SHP77 treated with DMSO at 0.1 percent for 48 hours (cell line): Measurements from ENCODE around the gene CENPI.
A peak's percentile ranks its signal among the peaks of the same experiment; 100 is the strongest.
"Not testable (repeated sequence)": the region's sequence is repeated elsewhere in the genome, so short reads cannot be mapped to it uniquely, and the experiment has no call there.

ENCODE experiments used
- DNase-seq: peaks from one replicate; lab custom pipeline; 2025; lab: John Stamatoyannopoulos, UW

The CENPI gene, protein sequence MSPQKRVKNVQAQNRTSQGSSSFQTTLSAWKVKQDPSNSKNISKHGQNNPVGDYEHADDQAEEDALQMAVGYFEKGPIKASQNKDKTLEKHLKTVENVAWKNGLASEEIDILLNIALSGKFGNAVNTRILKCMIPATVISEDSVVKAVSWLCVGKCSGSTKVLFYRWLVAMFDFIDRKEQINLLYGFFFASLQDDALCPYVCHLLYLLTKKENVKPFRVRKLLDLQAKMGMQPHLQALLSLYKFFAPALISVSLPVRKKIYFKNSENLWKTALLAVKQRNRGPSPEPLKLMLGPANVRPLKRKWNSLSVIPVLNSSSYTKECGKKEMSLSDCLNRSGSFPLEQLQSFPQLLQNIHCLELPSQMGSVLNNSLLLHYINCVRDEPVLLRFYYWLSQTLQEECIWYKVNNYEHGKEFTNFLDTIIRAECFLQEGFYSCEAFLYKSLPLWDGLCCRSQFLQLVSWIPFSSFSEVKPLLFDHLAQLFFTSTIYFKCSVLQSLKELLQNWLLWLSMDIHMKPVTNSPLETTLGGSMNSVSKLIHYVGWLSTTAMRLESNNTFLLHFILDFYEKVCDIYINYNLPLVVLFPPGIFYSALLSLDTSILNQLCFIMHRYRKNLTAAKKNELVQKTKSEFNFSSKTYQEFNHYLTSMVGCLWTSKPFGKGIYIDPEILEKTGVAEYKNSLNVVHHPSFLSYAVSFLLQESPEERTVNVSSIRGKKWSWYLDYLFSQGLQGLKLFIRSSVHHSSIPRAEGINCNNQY

DNA sequence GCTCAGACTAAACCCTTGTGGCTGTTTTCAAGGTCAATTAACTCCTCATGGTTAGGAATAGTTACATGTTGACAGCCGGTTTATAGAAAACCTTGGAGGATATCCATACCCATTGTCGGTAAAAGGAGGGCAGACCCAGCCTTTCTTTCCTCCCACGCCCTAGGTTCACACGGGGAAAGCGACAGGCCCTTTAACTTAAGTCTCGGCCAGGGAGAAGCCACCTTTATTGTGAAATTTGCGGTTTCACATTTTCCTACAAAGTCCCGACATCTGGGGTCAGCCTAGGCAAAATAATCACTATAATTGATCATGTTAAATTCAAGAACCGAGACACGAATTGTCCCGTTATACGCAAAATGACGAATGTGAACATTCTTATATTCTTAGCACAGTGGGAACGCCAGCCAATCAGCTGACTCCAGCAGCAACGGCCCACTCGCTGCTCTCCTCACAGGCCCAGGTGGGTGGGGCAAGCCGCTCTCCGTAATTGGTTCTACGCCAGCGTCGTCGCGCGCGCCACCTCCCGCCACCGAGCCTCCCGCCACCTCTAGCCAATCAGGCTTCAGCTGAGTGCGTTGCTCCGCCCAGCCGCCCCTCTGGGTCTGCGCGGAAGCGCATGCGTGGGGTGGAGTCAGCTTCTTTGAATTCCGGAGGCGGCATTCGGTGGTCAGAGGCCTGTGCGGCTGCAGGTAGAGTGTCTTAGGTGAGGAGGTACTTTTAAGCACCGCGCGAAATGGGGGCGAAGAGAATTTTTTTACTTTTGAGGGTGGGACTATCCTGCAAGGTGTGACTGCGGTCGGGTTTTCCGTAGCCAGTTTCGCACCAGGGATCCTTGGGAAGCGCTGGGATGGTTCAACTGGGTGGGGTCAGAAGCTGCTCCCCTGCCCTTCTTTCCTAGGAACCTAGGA lies at the start of gene CENPI:
CENPI (plus strand) TSS at position 659 of the 908 bp plus-strand sequence. CDS start 2,867 bp downstream, outside the sequence.
- peak; percentile 63 for DNase-seq

DNA sequence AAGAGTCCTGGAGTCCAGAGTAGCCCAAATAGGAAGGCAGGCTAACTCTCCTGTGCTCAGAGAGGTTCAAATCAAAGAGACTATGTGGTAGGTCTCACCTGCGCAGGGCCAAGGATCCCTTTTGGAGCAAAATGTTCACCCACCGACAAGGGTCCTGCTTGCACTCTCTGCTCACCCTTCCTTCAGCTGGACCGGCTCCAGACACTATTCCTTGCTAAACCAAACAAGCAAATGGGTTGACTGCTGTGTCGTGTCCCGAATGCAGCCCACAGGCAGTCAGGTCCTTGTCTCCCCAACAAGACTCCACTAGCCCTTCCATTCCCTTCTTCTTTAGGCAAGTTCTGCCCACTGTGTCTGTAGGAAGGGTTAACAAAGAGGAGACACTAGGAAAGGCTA lies 46.9 kb upstream of the CENPI start:
- DNase-seq, result no peak

- peak; percentile 35 for DNase-seq
Measured at GRCh38 chrX:101051549-101052302, 46.3 kb upstream of the CENPI start, which contains the start of gene TRMT2B. TSS of gene TRMT2B (minus strand) at chrX:101052111. CDS start at chrX:101042289, 9,822 bp downstream.

- DNase-seq, result not testable (repeated sequence)
Measured at GRCh38 chrX:101056551-101056950, 41.5 kb upstream of the CENPI start.

GRCh38 chrX:101057093-101057714 lies 40.8 kb upstream of the CENPI start:
- DNase-seq, result no peak

DNA sequence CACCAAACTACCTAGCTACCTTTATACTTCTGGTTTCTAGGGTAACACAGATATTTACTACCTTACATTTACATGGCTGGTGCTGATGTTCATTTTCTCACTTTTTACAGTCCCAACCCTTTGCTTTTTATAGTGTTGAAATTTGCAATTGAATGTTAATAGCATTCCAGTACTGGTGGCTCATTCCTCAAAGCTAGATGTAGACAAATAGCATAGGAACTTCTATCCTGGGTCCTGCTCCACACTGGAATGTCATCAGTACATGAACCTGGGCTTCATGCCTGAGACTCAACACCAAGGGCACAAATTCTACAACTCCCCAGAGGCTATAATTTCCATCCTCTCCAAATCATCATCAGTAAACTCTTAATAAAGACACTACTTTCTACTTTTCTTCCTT lies 35.8 kb upstream of the CENPI start:
- DNase-seq, result no peak

- no peak for DNase-seq
Measured at GRCh38 chrX:101071582-101071981, 26.4 kb upstream of the CENPI start.

- DNase-seq, result no peak
Measured at GRCh38 chrX:101078716-101079598, 19.0 kb upstream of the CENPI start, which contains the start of gene TMEM35A. TSS of gene TMEM35A (plus strand) at chrX:101078879. CDS start at chrX:101079003, 124 bp downstream.

- DNase-seq, result no peak
Measured at GRCh38 chrX:101079736-101080270, 18.2 kb upstream of the CENPI start.

DNA sequence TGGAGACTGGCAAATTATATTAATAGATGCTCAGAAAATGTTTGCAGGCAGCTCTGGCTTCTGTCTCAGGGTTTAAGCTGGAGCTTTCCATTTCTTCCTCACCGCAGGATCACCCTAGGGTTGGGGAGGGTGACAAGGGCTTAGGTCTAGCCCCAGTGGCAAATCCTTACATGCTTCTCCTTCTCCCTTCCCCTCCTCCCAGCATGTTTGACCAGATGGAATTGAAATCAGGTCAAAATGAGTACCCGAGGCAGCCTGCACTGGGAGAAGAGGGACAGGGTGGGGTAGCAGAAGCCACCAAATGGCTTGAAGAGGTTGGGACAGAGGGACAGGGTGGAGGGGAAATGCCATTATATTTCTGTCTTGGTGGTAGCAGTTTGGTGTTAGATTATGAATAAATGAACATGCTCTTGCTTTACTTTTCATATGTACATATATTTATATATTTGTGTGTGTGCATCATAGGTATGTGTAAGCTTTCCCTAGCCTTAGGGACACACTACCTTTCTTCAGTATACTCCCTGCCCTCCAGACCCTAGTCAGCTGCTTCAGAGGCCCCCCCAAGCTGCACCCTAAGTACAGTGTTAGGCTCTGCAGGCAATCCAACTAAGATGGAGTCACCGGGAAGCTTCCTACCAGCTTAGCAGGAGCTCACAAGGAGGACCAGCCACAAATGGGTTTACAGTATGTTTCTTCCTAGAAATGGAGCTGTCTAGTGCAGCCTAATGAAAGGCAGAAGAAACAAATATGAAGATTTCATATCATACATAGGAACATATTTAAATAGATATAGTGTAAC lies 17.5 kb upstream of the CENPI start:
- no peak for DNase-seq

DNA sequence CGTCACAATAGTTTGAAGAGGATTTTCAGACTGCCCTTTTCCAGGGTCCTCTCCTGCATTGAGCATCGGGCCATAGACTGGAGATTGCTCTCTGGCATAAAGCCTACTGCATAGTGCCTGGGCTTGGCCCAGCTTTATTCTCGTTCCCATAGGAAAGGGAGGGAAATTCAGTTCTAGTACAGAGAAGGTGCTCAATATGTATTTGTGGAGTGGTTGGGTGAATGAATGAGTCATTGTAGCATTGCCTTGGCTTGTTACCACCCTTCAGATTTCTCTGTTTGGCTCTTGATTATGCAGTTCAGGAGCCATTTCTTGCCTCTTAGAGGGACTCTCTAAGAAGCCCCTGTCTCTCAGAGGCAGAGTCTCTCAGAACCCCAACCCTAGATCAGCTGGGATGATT lies 16.8 kb upstream of the CENPI start:
- no peak for DNase-seq

- no peak for DNase-seq
Measured at GRCh38 chrX:101091817-101092216, 6.2 kb upstream of the CENPI start.

DNA sequence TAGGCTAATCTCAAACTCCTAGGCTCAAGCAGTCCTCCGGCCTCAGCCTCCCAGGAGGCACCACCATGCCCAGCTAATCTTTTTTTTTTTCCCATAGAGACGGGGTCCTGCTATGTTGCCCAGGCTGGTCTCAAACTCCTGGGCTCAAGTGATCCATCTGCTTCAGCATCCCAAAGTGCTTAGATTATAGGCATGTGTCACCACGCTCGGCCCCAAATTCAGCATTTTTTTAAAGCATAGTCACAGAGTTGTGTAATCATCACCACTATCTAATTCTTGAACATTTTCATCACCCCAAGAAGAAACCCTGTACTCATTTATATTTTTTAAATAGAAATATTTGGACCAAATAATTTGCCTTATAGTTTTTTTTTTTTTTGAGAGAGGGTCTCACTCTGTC lies 10.3 kb downstream of the CENPI start:
- DNase-seq, result no peak

GRCh38 chrX:101117701-101118100 lies 19.7 kb downstream of the CENPI start:
- no peak for DNase-seq

DNA sequence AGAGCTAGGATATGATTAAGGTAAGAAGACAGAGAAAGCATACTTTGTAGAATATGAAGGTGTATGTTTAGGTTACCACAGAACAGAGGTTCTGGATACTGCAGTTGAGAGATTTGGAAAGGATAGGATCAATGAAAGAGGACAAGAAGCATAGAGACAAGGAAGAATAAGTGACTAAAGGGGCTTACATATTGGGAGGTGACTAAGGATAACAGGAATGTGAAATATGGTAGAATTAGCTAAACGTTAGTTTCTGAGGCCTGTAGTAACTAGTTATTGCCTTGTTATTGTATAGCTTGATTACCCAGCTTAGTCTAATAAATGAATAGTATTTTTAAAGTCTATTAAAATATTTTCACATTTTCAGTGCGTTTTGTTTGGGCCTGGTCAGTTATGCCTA lies 38.2 kb downstream of the CENPI start:
- no peak for DNase-seq
